AG09309 (cell line): Measurements from ENCODE around the gene SVOPL.

ENCODE experiments used
- DNase-seq: peaks from one replicate; pipeline ENCODE4 v3.0.0-alpha.2; 2010; ENCODE audit warnings: low read depth
- H3K4me3 ChIP-seq: 2 replicates; pipeline ENCODE4 v1.5.1; 2011; ENCODE audit warnings: mild to moderate bottlenecking, low read depth, low read length, moderate library complexity; ENCODE audit not compliant: control insufficient read depth
- CTCF ChIP-seq: IDR thresholded peaks from 2 replicates; pipeline ENCODE4 v1.5.1; 2011; ENCODE audit warnings: mild to moderate bottlenecking, low read depth, low read length, inconsistent platforms; ENCODE audit not compliant: insufficient read depth, control insufficient read depth; ENCODE audit errors: missing control alignments

SVOPL gene

GRCh38 chr7:138700857-138701536 lies at the start of gene SVOPL:
Gene SVOPL (minus strand): TSS chr7:138701362. CDS start chr7:138679045, 22,317 bp downstream.
- no peak for DNase-seq
- TF ChIP-seq CTCF: no peak
- no peak within 1 kb of the TSS for H3K4me3 ChIP-seq

GRCh38 chr7:138750473-138750872 lies 49.3 kb upstream of the SVOPL start:
- no peak for DNase-seq
- no peak for TF ChIP-seq CTCF
- no peak overlapping the region for H3K4me3 ChIP-seq

- no peak overlapping the region for H3K4me3 ChIP-seq
- DNase-seq: no peak
- TF ChIP-seq CTCF: no peak
Measured at GRCh38 chr7:138749960-138750359, 48.8 kb upstream of the SVOPL start.

GRCh38 chr7:138748666-138749065 lies 47.5 kb upstream of the SVOPL start:
- no peak for DNase-seq
- no peak for TF ChIP-seq CTCF
- H3K4me3 ChIP-seq: no peak overlapping the region

GRCh38 chr7:138746073-138746472 lies 44.9 kb upstream of the SVOPL start:
- no peak for TF ChIP-seq CTCF
- DNase-seq: no peak
- no peak overlapping the region for H3K4me3 ChIP-seq

GRCh38 chr7:138745189-138745588 lies 44.0 kb upstream of the SVOPL start:
- TF ChIP-seq CTCF: no peak
- DNase-seq: no peak
- H3K4me3 ChIP-seq: no peak overlapping the region

- no peak overlapping the region for H3K4me3 ChIP-seq
- DNase-seq: no peak
- TF ChIP-seq CTCF: no peak
Measured at GRCh38 chr7:138741453-138741735, 40.2 kb upstream of the SVOPL start.
